HCT116 (cell line): ENCODE measurements around the gene UBE2N.

ENCODE experiments used
- EZH2phosphoT487 ChIP-seq: fragments of 200-600 bp; IDR thresholded peaks from 2 replicates; pipeline ENCODE4 v1.6.1; 2018; ENCODE audit warnings: antibody characterized with exemption, borderline replicate concordance
- SP1 ChIP-seq: IDR thresholded peaks from 2 replicates; pipeline ENCODE4 v1.6.1; 2012; ENCODE audit warnings: low read depth
- TF ChIP-seq, protein P1 (sequence below), 3 experiments: fragments of 200-600 bp in 1 of 3; sonication (generic) in 1 of 3; IDR thresholded peaks in 2 of 3; conservative IDR thresholded peaks in 1 of 3; 2 replicates each; pipeline ENCODE4 v1.5.1; 2012 to 2017; ENCODE audit warnings: low read depth in 2 of 3, low read length in 2 of 3, antibody characterized with exemption in 1 of 3, borderline replicate concordance in 1 of 3, control low read depth in 1 of 3, mild to moderate bottlenecking in 1 of 3, mixed read lengths in 1 of 3, mixed run types in 1 of 3, moderate library complexity in 1 of 3; ENCODE audit not compliant: insufficient read depth in 1 of 3

GRCh38 chr12:93461503-93461902 lies 19.8 kb upstream of the UBE2N start:
- TF ChIP-seq, protein P1, sequence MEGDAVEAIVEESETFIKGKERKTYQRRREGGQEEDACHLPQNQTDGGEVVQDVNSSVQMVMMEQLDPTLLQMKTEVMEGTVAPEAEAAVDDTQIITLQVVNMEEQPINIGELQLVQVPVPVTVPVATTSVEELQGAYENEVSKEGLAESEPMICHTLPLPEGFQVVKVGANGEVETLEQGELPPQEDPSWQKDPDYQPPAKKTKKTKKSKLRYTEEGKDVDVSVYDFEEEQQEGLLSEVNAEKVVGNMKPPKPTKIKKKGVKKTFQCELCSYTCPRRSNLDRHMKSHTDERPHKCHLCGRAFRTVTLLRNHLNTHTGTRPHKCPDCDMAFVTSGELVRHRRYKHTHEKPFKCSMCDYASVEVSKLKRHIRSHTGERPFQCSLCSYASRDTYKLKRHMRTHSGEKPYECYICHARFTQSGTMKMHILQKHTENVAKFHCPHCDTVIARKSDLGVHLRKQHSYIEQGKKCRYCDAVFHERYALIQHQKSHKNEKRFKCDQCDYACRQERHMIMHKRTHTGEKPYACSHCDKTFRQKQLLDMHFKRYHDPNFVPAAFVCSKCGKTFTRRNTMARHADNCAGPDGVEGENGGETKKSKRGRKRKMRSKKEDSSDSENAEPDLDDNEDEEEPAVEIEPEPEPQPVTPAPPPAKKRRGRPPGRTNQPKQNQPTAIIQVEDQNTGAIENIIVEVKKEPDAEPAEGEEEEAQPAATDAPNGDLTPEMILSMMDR (IDR thresholded peaks at IDR 0.05 in 2 of 3, conservative IDR thresholded peaks at IDR 0.05 in 1 of 3; ENCODE audit: borderline replicate concordance in 1 of 3, insufficient read depth in 1 of 3, low read depth in 2 of 3, low read length in 2 of 3): no peak
- TF ChIP-seq EZH2phosphoT487 (no peak), SP1 (no peak)
